Left lung (tissue), 10 donors: ENCODE data around the gene EPX. TPM values are rescaled to one million over a fixed set of nuclear protein-coding genes. Genes with fewer than 3 reads are reported as not detected.

Experiments
- ATAC-seq: fragments of 200-7000 bp; cut with Tn5 transposase; one replicate; pipeline ENCODE4 v1.9.1; 2020; ENCODE audit warnings: moderate library complexity
- DNase-seq, 4 donors: peaks; one replicate each; pipeline ENCODE4 v3.0.0-alpha.2; 2013 to 2020
- H3K27ac ChIP-seq, 2 donors: fragments of 200-600 bp; sonication (generic) in 1 of 2; one replicate each; pipeline versions ENCODE4 v1.5.0 to v1.8.0; 2020 to 2021
- H3K27me3 ChIP-seq, 2 donors: fragments of 200-600 bp; sonication (generic) in 1 of 2; one replicate each; pipeline versions ENCODE4 v1.5.0 to v1.8.0; 2020 to 2021
- H3K36me3 ChIP-seq, 2 donors: fragments of 200-600 bp; sonication (generic) in 1 of 2; one replicate each; pipeline versions ENCODE4 v1.5.0 to v1.8.0; 2020 to 2021
- H3K4me1 ChIP-seq, 2 donors: fragments of 200-600 bp; one replicate each; pipeline ENCODE4 v1.8.0; 2021
- H3K4me3 ChIP-seq, 2 donors: fragments of 200-600 bp; sonication (generic) in 1 of 2; one replicate each; pipeline versions ENCODE4 v1.5.0 to v1.8.0; 2020 to 2021; ENCODE audit warnings: mild to moderate bottlenecking in 1 of 2
- H3K9me3 ChIP-seq, 2 donors: fragments of 200-600 bp; sonication (generic) in 1 of 2; one replicate each; pipeline versions ENCODE4 v1.5.0 to v1.8.0; 2020 to 2021
- CTCF ChIP-seq, 2 donors: fragments of 200-600 bp; sonication (generic) in 1 of 2; IDR thresholded peaks; one replicate each; pipeline versions ENCODE4 v1.5.0 to v1.8.0; 2021; ENCODE audit warnings: antibody characterized with exemption in 2 of 2
- intact Hi-C, 2 donors: fragments of 100-400 bp; cut with DNase I; formaldehyde crosslinking; loops; one replicate each; pipeline versions ENCODE4 v1.11.2 to v1.14.2; 2022
- polyA plus RNA-seq, 6 donors: library from polyadenylated mRNA; unstranded; fragments of 120-200 nt; gene quantifications; one replicate each; pipeline ENCODE4 v1.2.1, GENCODE V29; 2013; ENCODE audit not compliant: insufficient read length in 6 of 6
- total RNA-seq, 2 donors: library from RNA; stranded (reverse); fragmentation: NEBNext Ultra II Directional; extraction: Animal tissue kit (Norgen Biotek cat#: 25700); gene quantifications; one replicate each; pipeline ENCODE4 v1.2.1, GENCODE V29; 2021
- donor health status: DM: no; HTN: yes; CAD: no.
- donor health status: DM: no; HTN: no; CAD: no.

EPX gene
- total and polyA plus RNA-seq, 8 donors = 0.63 to 1.2 (median 0.90) TPM; not detected in 2

GRCh38 chr17:58161566-58161965, 31.0 kb upstream of the EPX start:
- peaks cover 21 to 56% of the 10 kb centered on the region in 2 donors for H3K27me3 ChIP-seq
- intact Hi-C loops = no loop called here

GRCh38 chr17:58165981-58166380, 26.5 kb upstream of the EPX start:
- H3K9me3 ChIP-seq = no peaks in the 10 kb centered on the region
- H3K27me3 ChIP-seq = peaks cover 5 to 21% of the 10 kb centered on the region in 2 donors
- no peaks in the 10 kb centered on the region for H3K36me3 ChIP-seq
- intact Hi-C loops = no loop called here
- no peak for TF ChIP-seq CTCF (IDR thresholded peaks at IDR 0.05)
- H3K4me3 ChIP-seq = no peak overlapping the region
- DNase-seq (no peak), ATAC-seq (no peak)
- H3K4me1 ChIP-seq = no peaks in the 10 kb centered on the region
- no peak overlapping the region for H3K27ac ChIP-seq

More at GRCh38 chr17:58161566-58161965, 31.0 kb upstream of the EPX start:
- Histone ChIP-seq H3K27ac (no peak overlapping the region), H3K4me1 (peaks cover 0 to 12% of the 10 kb centered on the region in 2 donors), H3K4me3 (no peak overlapping the region), H3K9me3 (no peaks in the 10 kb centered on the region), H3K36me3 (no peaks in the 10 kb centered on the region)
- TF ChIP-seq CTCF (IDR thresholded peaks at IDR 0.05) = no peak
- DNase-seq (no peak), ATAC-seq (no peak)

GRCh38 chr17:58166682-58167081, 25.8 kb upstream of the EPX start, which contains the start of gene OR4D2:
OR4D2 (plus strand) TSS chr17:58166982; CDS start chr17:58169656, 2,674 bp downstream.
- Histone ChIP-seq H3K4me3 (no peak within 1 kb of the TSS), H3K27me3 (peaks cover 5 to 18% of the 10 kb centered on the region in 2 donors), H3K36me3 (no peaks in the 10 kb centered on the region), H3K4me1 (no peaks in the 10 kb centered on the region), H3K27ac (no peak within 1 kb of the TSS), H3K9me3 (no peaks in the 10 kb centered on the region)
- intact Hi-C loops = no loop called here
- TF ChIP-seq CTCF (IDR thresholded peaks at IDR 0.05) = no peak
- DNase-seq (no peak), ATAC-seq (no peak)

GRCh38 chr17:58170622-58171021, 21.9 kb upstream of the EPX start:
- ATAC-seq = no peak
- intact Hi-C loops = no loop called here

More at GRCh38 chr17:58170622-58171021, 21.9 kb upstream of the EPX start:
- no peak for TF ChIP-seq CTCF (IDR thresholded peaks at IDR 0.05)
- Histone ChIP-seq H3K27me3 (peaks cover 0 to 12% of the 10 kb centered on the region in 2 donors), H3K36me3 (no peaks in the 10 kb centered on the region), H3K27ac (no peak overlapping the region), H3K4me1 (no peaks in the 10 kb centered on the region), H3K9me3 (no peaks in the 10 kb centered on the region), H3K4me3 (no peak overlapping the region)
- DNase-seq = no peak
